Measurements from ENCODE around the gene FOXL3.
A peak's percentile ranks its signal among the peaks of the same experiment; 100 is the strongest.
"Not testable (repeated sequence)": the region's sequence is repeated elsewhere in the genome, so short reads cannot be mapped to it uniquely, and the experiment has no call there.

The FOXL3 gene

GRCh38 chr7:323410-323809 lies 33.4 kb downstream of the FOXL3 start:
- no peak for DNase-seq (ENCODE audit: low spot score)

GRCh38 chr7:324011-324410 lies 34.0 kb downstream of the FOXL3 start:
- DNase-seq (ENCODE audit: low spot score) = no peak

- DNase-seq (ENCODE audit: low spot score) = no peak
Measured at GRCh38 chr7:325051-325798, 35.3 kb downstream of the FOXL3 start.

- no peak for DNase-seq (ENCODE audit: low spot score)
Measured at GRCh38 chr7:325811-326210, 35.8 kb downstream of the FOXL3 start.

- no peak for DNase-seq (ENCODE audit: low spot score)
Measured at GRCh38 chr7:326273-326672, 36.3 kb downstream of the FOXL3 start.

GRCh38 chr7:326809-327232 lies 36.9 kb downstream of the FOXL3 start:
- DNase-seq (ENCODE audit: low spot score) = no peak

GRCh38 chr7:327233-327931 lies 37.4 kb downstream of the FOXL3 start:
- no peak for DNase-seq (ENCODE audit: low spot score)

- no peak for DNase-seq (ENCODE audit: low spot score)
Measured at GRCh38 chr7:327991-328702, 38.2 kb downstream of the FOXL3 start.

GRCh38 chr7:329691-330281 lies 39.8 kb downstream of the FOXL3 start:
- no peak for DNase-seq (ENCODE audit: low spot score)

GRCh38 chr7:330511-331230 lies 40.7 kb downstream of the FOXL3 start:
- no peak for DNase-seq (ENCODE audit: low spot score)

- DNase-seq (ENCODE audit: low spot score) = no peak
Measured at GRCh38 chr7:332020-332517, 42.1 kb downstream of the FOXL3 start.

GRCh38 chr7:332646-333392 lies 42.8 kb downstream of the FOXL3 start:
- DNase-seq (ENCODE audit: low spot score) = peak; percentile 50

GRCh38 chr7:333393-333764 lies 43.4 kb downstream of the FOXL3 start:
- no peak for DNase-seq (ENCODE audit: low spot score)

- no peak for DNase-seq (ENCODE audit: low spot score)
Measured at GRCh38 chr7:334618-335357, 44.8 kb downstream of the FOXL3 start.

- DNase-seq (ENCODE audit: low spot score) = no peak
Measured at GRCh38 chr7:335358-336148, 45.6 kb downstream of the FOXL3 start.

- DNase-seq (ENCODE audit: low spot score) = not testable (repeated sequence)
Measured at GRCh38 chr7:336149-336533, 46.2 kb downstream of the FOXL3 start.

- no peak for DNase-seq (ENCODE audit: low spot score)
Measured at GRCh38 chr7:336810-337566, 47.0 kb downstream of the FOXL3 start.

- no peak for DNase-seq (ENCODE audit: low spot score)
Measured at GRCh38 chr7:337567-337951, 47.6 kb downstream of the FOXL3 start.

Data from putamen (tissue), 1 donor.